IPS-18a (cell line): ENCODE results near the gene PPP1R7.

Source experiments
- H3K27ac ChIP-seq: one replicate; pipeline ENCODE4 v1.5.1; 2013; ENCODE audit warnings: low read length
- H3K27me3 ChIP-seq: one replicate; pipeline ENCODE4 v1.6.1; 2013; ENCODE audit warnings: mild to moderate bottlenecking, low read length; ENCODE audit not compliant: control insufficient read depth, insufficient read depth
- H3K36me3 ChIP-seq: one replicate; pipeline ENCODE4 v1.6.1; 2013; ENCODE audit warnings: low read depth, low read length; ENCODE audit not compliant: control insufficient read depth
- H3K4me1 ChIP-seq: one replicate; pipeline ENCODE4 v1.6.1; 2013; ENCODE audit warnings: low read depth, low read length; ENCODE audit not compliant: control insufficient read depth
- H3K4me3 ChIP-seq: one replicate; pipeline ENCODE4 v1.5.1; 2013; ENCODE audit warnings: low read length
- H3K9ac ChIP-seq: one replicate; pipeline ENCODE4 v1.6.1; 2013; ENCODE audit warnings: mild to moderate bottlenecking, low read length, moderate library complexity
- H3K9me3 ChIP-seq: one replicate; pipeline ENCODE4 v1.6.1; 2013; ENCODE audit warnings: low read depth, low read length; ENCODE audit not compliant: control insufficient read depth

PPP1R7 gene

GRCh38 chr2:241135737-241136136 is 14.5 kb upstream of the PPP1R7 start:
- no peaks in the 10 kb centered on the region for H3K4me1 ChIP-seq
- H3K9ac ChIP-seq, result no peak overlapping the region
- no peaks in the 10 kb centered on the region for H3K9me3 ChIP-seq
- H3K27me3 ChIP-seq, result no peaks in the 10 kb centered on the region
- no peak overlapping the region for H3K27ac ChIP-seq
- H3K4me3 ChIP-seq, result no peak overlapping the region
- H3K36me3 ChIP-seq, result peaks cover 32% of the 10 kb centered on the region

- no peaks in the 10 kb centered on the region for H3K27me3 ChIP-seq
- no peaks in the 10 kb centered on the region for H3K4me1 ChIP-seq
- H3K9me3 ChIP-seq, result no peaks in the 10 kb centered on the region
- H3K4me3 ChIP-seq, result no peak overlapping the region
- no peak overlapping the region for H3K27ac ChIP-seq
- H3K9ac ChIP-seq, result no peak overlapping the region
- H3K36me3 ChIP-seq, result peaks cover 34% of the 10 kb centered on the region
These were observed 14.1 kb upstream of the PPP1R7 start for GRCh38 chr2:241136191-241136590.

- Histone ChIP-seq H3K27ac (no peak overlapping the region), H3K4me1 (no peaks in the 10 kb centered on the region), H3K36me3 (peaks cover 34% of the 10 kb centered on the region), H3K9me3 (no peaks in the 10 kb centered on the region), H3K9ac (no peak overlapping the region), H3K4me3 (no peak overlapping the region), H3K27me3 (no peaks in the 10 kb centered on the region)
These were observed 13.5 kb upstream of the PPP1R7 start for GRCh38 chr2:241136661-241137260.

GRCh38 chr2:241137276-241138190 is 12.7 kb upstream of the PPP1R7 start:
- Histone ChIP-seq H3K4me3 (no peak overlapping the region), H3K27ac (no peak overlapping the region), H3K36me3 (peaks cover 33% of the 10 kb centered on the region), H3K4me1 (no peaks in the 10 kb centered on the region), H3K9me3 (no peaks in the 10 kb centered on the region), H3K27me3 (no peaks in the 10 kb centered on the region), H3K9ac (no peak overlapping the region)

GRCh38 chr2:241138471-241138870 is 11.8 kb upstream of the PPP1R7 start:
- Histone ChIP-seq H3K27me3 (no peaks in the 10 kb centered on the region), H3K4me1 (no peaks in the 10 kb centered on the region), H3K36me3 (peaks cover 29% of the 10 kb centered on the region), H3K27ac (no peak overlapping the region), H3K4me3 (no peak overlapping the region), H3K9ac (no peak overlapping the region), H3K9me3 (no peaks in the 10 kb centered on the region)

GRCh38 chr2:241139531-241140444 is 10.5 kb upstream of the PPP1R7 start:
- H3K27me3 ChIP-seq, result no peaks in the 10 kb centered on the region
- no peak overlapping the region for H3K4me3 ChIP-seq
- H3K4me1 ChIP-seq, result no peaks in the 10 kb centered on the region
- H3K27ac ChIP-seq, result no peak overlapping the region
- peaks cover 29% of the 10 kb centered on the region for H3K36me3 ChIP-seq
- no peak overlapping the region for H3K9ac ChIP-seq
- H3K9me3 ChIP-seq, result no peaks in the 10 kb centered on the region

- no peaks in the 10 kb centered on the region for H3K9me3 ChIP-seq
- no peak overlapping the region for H3K9ac ChIP-seq
- no peak overlapping the region for H3K27ac ChIP-seq
- no peak overlapping the region for H3K4me3 ChIP-seq
- no peaks in the 10 kb centered on the region for H3K4me1 ChIP-seq
- H3K27me3 ChIP-seq, result no peaks in the 10 kb centered on the region
- H3K36me3 ChIP-seq, result peaks cover 29% of the 10 kb centered on the region
These were observed 9.8 kb upstream of the PPP1R7 start for GRCh38 chr2:241140445-241140840.

GRCh38 chr2:241141214-241141770 is 9.0 kb upstream of the PPP1R7 start:
- no peak overlapping the region for H3K4me3 ChIP-seq
- no peaks in the 10 kb centered on the region for H3K4me1 ChIP-seq
- no peaks in the 10 kb centered on the region for H3K27me3 ChIP-seq
- H3K36me3 ChIP-seq, result peaks cover 26% of the 10 kb centered on the region
- H3K9me3 ChIP-seq, result no peaks in the 10 kb centered on the region
- no peak overlapping the region for H3K9ac ChIP-seq
- H3K27ac ChIP-seq, result no peak overlapping the region

GRCh38 chr2:241142063-241142462 is 8.2 kb upstream of the PPP1R7 start:
- no peak overlapping the region for H3K4me3 ChIP-seq
- peaks cover 18% of the 10 kb centered on the region for H3K36me3 ChIP-seq
- no peaks in the 10 kb centered on the region for H3K4me1 ChIP-seq
- no peak overlapping the region for H3K27ac ChIP-seq
- no peak overlapping the region for H3K9ac ChIP-seq
- no peaks in the 10 kb centered on the region for H3K27me3 ChIP-seq
- no peaks in the 10 kb centered on the region for H3K9me3 ChIP-seq

- H3K9me3 ChIP-seq, result no peaks in the 10 kb centered on the region
- H3K36me3 ChIP-seq, result peaks cover 15% of the 10 kb centered on the region
- no peak overlapping the region for H3K27ac ChIP-seq
- H3K27me3 ChIP-seq, result peaks cover under 1% of the 10 kb centered on the region
- H3K4me3 ChIP-seq, result no peak overlapping the region
- no peaks in the 10 kb centered on the region for H3K4me1 ChIP-seq
- H3K9ac ChIP-seq, result no peak overlapping the region
These were observed 7.7 kb upstream of the PPP1R7 start for GRCh38 chr2:241142593-241142992.

- H3K9ac ChIP-seq, result no peak overlapping the region
These were observed 4.0 kb upstream of the PPP1R7 start for GRCh38 chr2:241146286-241146685.

More at GRCh38 chr2:241146286-241146685, 4.0 kb upstream of the PPP1R7 start:
- H3K4me3 ChIP-seq, result no peak overlapping the region
- peaks cover 4% of the 10 kb centered on the region for H3K4me1 ChIP-seq
- no peaks in the 10 kb centered on the region for H3K9me3 ChIP-seq
- no peaks in the 10 kb centered on the region for H3K36me3 ChIP-seq
- peaks cover 10% of the 10 kb centered on the region for H3K27me3 ChIP-seq
- H3K27ac ChIP-seq, result no peak overlapping the region
